Mucosa of descending colon (tissue), 3 donors: ENCODE results near the gene MBTPS1. TPM values are rescaled to one million over a fixed set of nuclear protein-coding genes. Genes with fewer than 3 reads are reported as not detected.

Source experiments
- ATAC-seq: fragments of 200-7000 bp; cut with Tn5 transposase; one replicate; pipeline ENCODE4 v1.9.1; 2020; ENCODE audit warnings: mild to moderate bottlenecking, moderate library complexity
- DNase-seq, 3 donors: peaks; one replicate each; pipeline ENCODE4 v3.0.0-alpha.2; 2020
- H3K36me3 ChIP-seq: fragments of 200-600 bp; one replicate; pipeline ENCODE4 v1.8.0; 2021; ENCODE audit warnings: low read depth, mild to moderate bottlenecking
- H3K4me1 ChIP-seq: fragments of 200-600 bp; one replicate; pipeline ENCODE4 v1.8.0; 2021; ENCODE audit warnings: low read depth, mild to moderate bottlenecking
- H3K4me3 ChIP-seq: fragments of 200-600 bp; one replicate; pipeline ENCODE4 v1.8.0; 2021; ENCODE audit warnings: mild to moderate bottlenecking
- H3K9me3 ChIP-seq: fragments of 200-600 bp; one replicate; pipeline ENCODE4 v1.8.0; 2021; ENCODE audit warnings: mild to moderate bottlenecking
- CTCF ChIP-seq: fragments of 200-600 bp; IDR thresholded peaks from one replicate; pipeline ENCODE4 v1.8.0; 2022; ENCODE audit warnings: antibody characterized with exemption, mild to moderate bottlenecking
- intact Hi-C, 2 donors: fragments of 100-400 bp; cut with DNase I in 1 of 2; cut with micrococcal nuclease in 1 of 2; formaldehyde crosslinking; loops; one replicate each; pipeline versions ENCODE4 v1.11.0 to v1.11.1; 2022; cut with DNase I, micrococcal nuclease
- total RNA-seq, 3 donors: library from RNA; stranded (reverse); fragmentation: NEBNext Ultra II Directional in 2 of 3; extraction: Animal tissue kit (Norgen Biotek cat#: 25700) in 2 of 3; gene quantifications; one replicate each; pipeline versions ENCODE4 v1.2.1 to v1.2.4, GENCODE V29; 2021 to 2023
- donor health status: DM: no; HTN: no; CAD: no; lungs with moderate emphysema.
- donor health status: DM: no; HTN: no; CAD: no.
- donor health status: DM: no; HTN: yes; CAD: no.

Gene MBTPS1
- total RNA-seq, 3 donors from 2014 or later = 66.1 to 97.0 (median 93.4) TPM

DNA sequence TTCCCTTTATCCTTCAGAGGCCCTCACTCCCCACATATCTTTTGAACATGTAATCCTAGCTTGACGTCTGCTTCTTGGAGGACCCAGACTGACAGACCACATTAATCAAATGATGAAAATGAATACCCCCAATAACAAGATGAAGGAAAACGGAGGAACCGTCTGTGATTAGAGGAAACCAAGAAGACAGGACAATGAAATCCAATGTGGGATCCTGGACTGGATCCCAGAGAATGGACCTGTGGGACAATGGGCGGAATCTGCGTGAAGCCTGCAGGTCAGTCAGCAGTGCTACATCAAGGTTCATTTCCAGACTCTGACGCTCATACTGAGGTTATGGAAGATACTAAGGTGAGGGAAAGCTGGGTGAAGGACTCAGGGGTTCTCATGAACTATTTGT is 35.9 kb downstream of the MBTPS1 start:
- ATAC-seq (no peak), DNase-seq (no peak)
- TF ChIP-seq CTCF = no peak
- no peaks in the 10 kb centered on the region for H3K9me3 ChIP-seq
- intact Hi-C loops = loop anchor here in 1 of 2 donors (5.0 kb wide), 1 partner anchor 106 kb away; the partner anchor contains the start of gene TAF1C
- H3K36me3 ChIP-seq = peaks cover 1% of the 10 kb centered on the region
- H3K4me1 ChIP-seq = no peaks in the 10 kb centered on the region
- no peak overlapping the region for H3K4me3 ChIP-seq

DNA sequence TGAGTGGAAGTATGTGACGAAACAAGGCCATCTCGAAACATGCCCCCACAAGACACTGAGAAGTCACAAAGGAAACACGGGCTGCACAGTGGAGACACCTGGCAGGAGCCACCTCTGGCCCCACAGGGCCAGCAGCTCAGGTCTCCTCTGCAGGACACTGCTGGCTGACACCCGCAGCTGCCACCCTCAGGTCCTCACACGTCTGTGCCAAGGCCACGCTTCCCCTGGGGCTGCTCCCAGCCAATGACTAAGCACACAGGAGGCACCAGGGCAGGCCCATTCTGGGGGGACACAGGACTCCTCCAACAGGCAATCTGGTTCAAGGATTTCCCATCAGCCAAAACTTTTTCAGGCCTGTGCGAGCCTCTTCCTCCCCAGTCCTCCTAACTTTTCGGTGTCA is 36.4 kb downstream of the MBTPS1 start:
- no peak for DNase-seq
- H3K9me3 ChIP-seq = no peaks in the 10 kb centered on the region
- H3K36me3 ChIP-seq = peaks cover 5% of the 10 kb centered on the region
- no peaks in the 10 kb centered on the region for H3K4me1 ChIP-seq
- intact Hi-C loops = loop anchor here in 1 of 2 donors (5.0 kb wide), 1 partner anchor 107 kb away; the partner anchor contains the start of gene TAF1C
- no peak for ATAC-seq
- TF ChIP-seq CTCF = no peak
- no peak overlapping the region for H3K4me3 ChIP-seq

GRCh38 chr16:84079664-84080063 is 37.1 kb downstream of the MBTPS1 start:
- Histone ChIP-seq H3K4me3 (no peak overlapping the region), H3K4me1 (no peaks in the 10 kb centered on the region), H3K36me3 (peaks cover 8% of the 10 kb centered on the region), H3K9me3 (no peaks in the 10 kb centered on the region)
- DNase-seq = no peak
- intact Hi-C loops = loop anchor here in 1 of 2 donors (5.0 kb wide), 1 partner anchor 108 kb away; the partner anchor contains the start of gene TAF1C
- no peak for ATAC-seq
- TF ChIP-seq CTCF = no peak

- H3K4me1 ChIP-seq = no peaks in the 10 kb centered on the region
- no peaks in the 10 kb centered on the region for H3K9me3 ChIP-seq
- DNase-seq (no peak), ATAC-seq (no peak)
- intact Hi-C loops = no loop called here
- H3K4me3 ChIP-seq = no peak overlapping the region
- TF ChIP-seq CTCF = no peak
- H3K36me3 ChIP-seq = peaks cover 14% of the 10 kb centered on the region
Measured at GRCh38 chr16:84075376-84075775, 41.4 kb downstream of the MBTPS1 start.

- TF ChIP-seq CTCF = no peak
- intact Hi-C loops = no loop called here
- DNase-seq (no peak), ATAC-seq (no peak)
- H3K9me3 ChIP-seq = no peaks in the 10 kb centered on the region
- no peaks in the 10 kb centered on the region for H3K4me1 ChIP-seq
- H3K36me3 ChIP-seq = peaks cover 15% of the 10 kb centered on the region
- H3K4me3 ChIP-seq = no peak overlapping the region
Measured at GRCh38 chr16:84074721-84075120, 42.0 kb downstream of the MBTPS1 start.

DNA sequence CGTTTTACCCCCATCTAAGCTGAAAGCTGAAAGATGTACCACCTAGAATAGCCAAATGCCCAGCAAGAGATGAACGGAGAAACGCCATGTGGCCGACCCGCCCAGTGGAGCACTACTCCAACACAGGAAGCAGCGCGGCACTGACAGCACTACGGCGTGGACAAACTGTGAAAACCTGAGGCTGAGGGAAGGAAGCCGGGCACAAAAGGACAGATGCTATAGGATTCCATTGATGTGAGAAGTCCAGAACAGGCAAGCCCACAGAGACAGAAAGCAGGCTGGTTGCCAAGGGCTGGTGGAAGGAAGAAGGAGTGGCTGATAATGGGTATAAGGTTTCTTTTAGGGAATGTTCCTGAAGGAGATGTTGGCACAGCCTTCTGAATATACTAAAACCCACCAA is 44.7 kb downstream of the MBTPS1 start:
- no peak for TF ChIP-seq CTCF
- H3K4me3 ChIP-seq = no peak overlapping the region
- DNase-seq (no peak), ATAC-seq (no peak)
- intact Hi-C loops = no loop called here
- no peaks in the 10 kb centered on the region for H3K9me3 ChIP-seq
- no peaks in the 10 kb centered on the region for H3K4me1 ChIP-seq
- H3K36me3 ChIP-seq = peaks cover 23% of the 10 kb centered on the region
